ENCODE measurements around the gene SYT2.

GRCh38 chr1:202572867-202573266 is 137.4 kb downstream of the SYT2 start:
- no peak for TF ChIP-seq CTCF (IDR thresholded peaks at IDR 0.05)
- no peak for TF ChIP-seq POLR2AphosphoS5 (IDR thresholded peaks at IDR 0.05)

Data from gastroesophageal sphincter (tissue), 3 donors.